ENCODE data around the gene DNAH17.

Gene DNAH17

DNA sequence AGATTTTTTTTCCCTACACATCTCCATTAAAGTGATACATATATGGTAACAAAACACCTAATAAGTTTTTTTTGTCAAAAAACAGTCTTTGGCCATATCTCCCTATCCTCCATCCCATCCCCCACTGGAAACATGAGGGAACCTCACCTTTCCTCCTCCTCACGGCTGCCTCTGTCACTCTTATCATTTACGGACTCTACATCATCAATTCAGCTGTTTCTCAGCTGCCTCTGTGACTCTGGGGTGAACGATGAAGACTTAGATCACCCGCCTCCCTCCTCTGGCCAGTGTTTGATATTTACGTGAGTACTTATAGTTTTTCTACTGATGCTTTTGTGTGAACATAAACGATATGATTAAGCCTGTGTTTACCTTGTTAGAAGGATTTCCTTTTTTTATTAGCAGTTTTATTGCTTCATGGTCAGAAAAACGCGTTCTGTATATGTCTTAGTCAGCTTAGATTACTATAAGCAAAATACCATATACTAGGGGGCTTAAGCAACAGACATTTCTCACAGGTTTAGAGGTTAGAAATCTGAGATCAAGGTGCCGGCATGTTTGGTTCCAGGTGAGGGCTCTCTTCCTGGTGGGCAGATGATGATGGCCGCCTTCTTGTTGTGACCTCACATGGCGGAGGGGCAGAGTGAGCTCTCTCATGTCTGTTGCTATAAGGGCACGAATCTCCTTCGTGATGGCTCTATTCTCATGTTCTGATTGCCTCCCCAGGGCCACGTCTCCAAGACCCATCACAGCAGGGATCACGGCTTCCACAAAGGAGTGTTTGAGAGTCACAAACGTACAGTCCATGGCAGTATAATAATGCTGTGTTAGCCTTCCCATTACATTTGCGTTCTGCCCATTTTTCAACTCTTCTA, 32.1 kb downstream of the DNAH17 start:
- DNase-seq: no peak
- no peak overlapping the region for H2AFZ ChIP-seq (ENCODE audit: low read depth, low read length)
- H2BK15ac ChIP-seq (ENCODE audit: low read depth, poor library complexity, severe bottlenecking): no peak overlapping the region
- no peak overlapping the region for H3K27ac ChIP-seq (ENCODE audit: low read length, poor library complexity, severe bottlenecking)
- H3K79me1 ChIP-seq (replicated peaks; ENCODE audit: low read length, poor library complexity, severe bottlenecking): no peaks in the 10 kb centered on the region
- H3K4me3 ChIP-seq (ENCODE audit: insufficient read depth in 1 of 2, low read depth in 1 of 2, low read length in 2 of 2): no peak overlapping the region
- peaks cover 0 to 4% of the 10 kb centered on the region in 2 experiments for H3K27me3 ChIP-seq (ENCODE audit: control insufficient read depth in 1 of 2, insufficient read depth in 1 of 2, low read length in 2 of 2)
- no peak overlapping the region for H2BK120ac ChIP-seq (ENCODE audit: low read depth, low read length)
- no peak overlapping the region for H3K9ac ChIP-seq (ENCODE audit: low read length)
- no peak overlapping the region for H3K4me2 ChIP-seq (ENCODE audit: low read length, poor library complexity, severe bottlenecking)
- no peak overlapping the region for H4K8ac ChIP-seq (ENCODE audit: low read length)
- no peak overlapping the region for H2AK5ac ChIP-seq (ENCODE audit: low read length, severe bottlenecking)
- no peaks in the 10 kb centered on the region for H3K36me3 ChIP-seq (ENCODE audit: control insufficient read depth in 1 of 2, insufficient read depth in 2 of 2, low read depth in 1 of 2, low read length in 2 of 2)
- H4K91ac ChIP-seq (ENCODE audit: low read length): no peak overlapping the region
- H3K14ac ChIP-seq (ENCODE audit: low read length in 2 of 2): no peak overlapping the region
- H3K18ac ChIP-seq (ENCODE audit: low read depth in 1 of 2, low read length in 2 of 2): no peak overlapping the region
- H2BK5ac ChIP-seq (ENCODE audit: low read depth, low read length, poor library complexity, severe bottlenecking): no peak overlapping the region
- 88% methylated on average over 12 of the region's 17 CpGs for WGBS
- no peak overlapping the region for H3K4ac ChIP-seq (ENCODE audit: low read depth in 1 of 2, low read length in 2 of 2)
- H3K23ac ChIP-seq (ENCODE audit: low read length in 2 of 2): no peak overlapping the region
- no peaks in the 10 kb centered on the region for H3K4me1 ChIP-seq (ENCODE audit: control insufficient read depth, insufficient read depth, low read depth, low read length)
- no peak overlapping the region for H2BK12ac ChIP-seq (ENCODE audit: low read length in 2 of 2)
- peaks cover 8% of the 10 kb centered on the region for H3K9me3 ChIP-seq (ENCODE audit: control insufficient read depth, low read length)

DNA sequence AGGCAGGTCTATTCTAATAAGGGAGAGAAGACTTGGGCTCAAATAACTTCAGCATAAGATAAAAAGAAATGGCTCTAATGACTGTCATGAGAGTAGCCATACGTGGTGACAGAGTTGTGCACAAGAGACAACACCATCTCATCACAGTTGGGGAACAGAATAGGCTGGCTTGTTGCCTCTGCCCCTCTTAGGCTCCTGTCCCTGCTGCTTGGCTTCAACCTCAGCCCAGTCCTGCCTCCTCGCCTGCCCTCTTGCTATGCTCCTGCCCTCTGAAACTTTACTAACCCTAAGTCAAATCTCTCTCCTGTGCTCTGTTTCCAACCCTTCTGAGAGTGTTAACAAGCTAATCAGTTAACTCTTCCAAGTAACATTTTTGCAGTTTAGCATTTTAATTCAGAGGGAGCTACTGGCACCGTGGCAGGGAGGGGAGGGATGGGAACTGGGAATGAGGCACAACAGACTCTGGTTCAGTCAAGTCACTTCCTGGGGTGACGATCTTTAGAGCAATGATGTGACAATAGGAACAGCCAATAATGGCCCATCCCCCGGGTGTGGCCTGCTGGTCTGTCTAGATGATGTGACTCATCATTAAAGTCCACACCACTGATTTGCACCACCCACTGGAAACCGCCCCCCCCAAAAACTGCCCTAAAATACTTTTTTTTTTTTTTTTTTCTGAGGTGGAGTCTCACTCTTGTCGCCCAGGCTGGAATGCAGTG, 35.5 kb downstream of the DNAH17 start:
- peaks cover 0 to 4% of the 10 kb centered on the region in 2 experiments for H3K27me3 ChIP-seq (ENCODE audit: control insufficient read depth in 1 of 2, insufficient read depth in 1 of 2, low read length in 2 of 2)
- H2BK15ac ChIP-seq (ENCODE audit: low read depth, poor library complexity, severe bottlenecking): no peak overlapping the region
- H3K23ac ChIP-seq (ENCODE audit: low read length in 2 of 2): no peak overlapping the region
- WGBS: 68% methylated on average over 5 of the region's 7 CpGs
- peaks cover 3% of the 10 kb centered on the region for H3K9me3 ChIP-seq (ENCODE audit: control insufficient read depth, low read length)
- H3K79me1 ChIP-seq (replicated peaks; ENCODE audit: low read length, poor library complexity, severe bottlenecking): no peaks in the 10 kb centered on the region
- H2AK5ac ChIP-seq (ENCODE audit: low read length, severe bottlenecking): no peak overlapping the region
- H3K4me3 ChIP-seq (ENCODE audit: insufficient read depth in 1 of 2, low read depth in 1 of 2, low read length in 2 of 2): no peak overlapping the region
- no peak overlapping the region for H3K4me2 ChIP-seq (ENCODE audit: low read length, poor library complexity, severe bottlenecking)
- no peak overlapping the region for H3K18ac ChIP-seq (ENCODE audit: low read depth in 1 of 2, low read length in 2 of 2)
- no peak overlapping the region for H3K14ac ChIP-seq (ENCODE audit: low read length in 2 of 2)
- peak; percentile 26 for DNase-seq
- no peak overlapping the region for H3K4ac ChIP-seq (ENCODE audit: low read depth in 1 of 2, low read length in 2 of 2)
- H3K36me3 ChIP-seq (ENCODE audit: control insufficient read depth in 1 of 2, insufficient read depth in 2 of 2, low read depth in 1 of 2, low read length in 2 of 2): no peaks in the 10 kb centered on the region
- H3K4me1 ChIP-seq (ENCODE audit: control insufficient read depth, insufficient read depth, low read depth, low read length): no peaks in the 10 kb centered on the region
- no peak overlapping the region for H4K8ac ChIP-seq (ENCODE audit: low read length)
- H2AFZ ChIP-seq (ENCODE audit: low read depth, low read length): no peak overlapping the region
- no peak overlapping the region for H4K91ac ChIP-seq (ENCODE audit: low read length)
- H3K9ac ChIP-seq (ENCODE audit: low read length): no peak overlapping the region
- no peak overlapping the region for H3K27ac ChIP-seq (ENCODE audit: low read length, poor library complexity, severe bottlenecking)
- no peak overlapping the region for H2BK5ac ChIP-seq (ENCODE audit: low read depth, low read length, poor library complexity, severe bottlenecking)
- no peak overlapping the region for H2BK120ac ChIP-seq (ENCODE audit: low read depth, low read length)
- H2BK12ac ChIP-seq (ENCODE audit: low read length in 2 of 2): no peak overlapping the region

DNA sequence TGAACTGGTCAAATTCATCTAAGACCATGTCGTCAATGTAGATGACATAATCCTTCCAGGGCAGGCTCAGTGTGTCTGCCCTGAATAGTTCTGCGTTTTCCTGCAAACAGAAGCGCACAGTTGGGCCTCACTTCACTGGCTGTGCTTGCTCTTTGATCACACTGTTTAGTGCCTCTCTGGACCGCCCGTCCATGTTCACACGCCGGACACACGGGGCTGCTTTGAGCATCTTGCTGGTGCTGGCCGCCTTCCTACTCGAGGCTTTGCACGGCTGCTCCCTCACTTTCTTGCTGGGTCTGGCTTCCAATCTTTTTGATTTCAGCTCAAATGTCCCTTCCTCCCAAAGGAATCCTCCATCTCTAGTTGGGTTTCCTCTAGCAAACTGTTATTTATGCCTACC, 37.4 kb downstream of the DNAH17 start:
- H3K4ac ChIP-seq (ENCODE audit: low read depth in 1 of 2, low read length in 2 of 2): no peak overlapping the region
- H2BK15ac ChIP-seq (ENCODE audit: low read depth, poor library complexity, severe bottlenecking): no peak overlapping the region
- no peak overlapping the region for H3K14ac ChIP-seq (ENCODE audit: low read length in 2 of 2)
- no peak overlapping the region for H3K23ac ChIP-seq (ENCODE audit: low read length in 2 of 2)
- no peaks in the 10 kb centered on the region for H3K4me1 ChIP-seq (ENCODE audit: control insufficient read depth, insufficient read depth, low read depth, low read length)
- no peaks in the 10 kb centered on the region for H3K9me3 ChIP-seq (ENCODE audit: control insufficient read depth, low read length)
- H3K4me2 ChIP-seq (ENCODE audit: low read length, poor library complexity, severe bottlenecking): no peak overlapping the region
- no peak overlapping the region for H3K18ac ChIP-seq (ENCODE audit: low read depth in 1 of 2, low read length in 2 of 2)
- H3K9ac ChIP-seq (ENCODE audit: low read length): no peak overlapping the region
- H3K27me3 ChIP-seq (ENCODE audit: control insufficient read depth in 1 of 2, insufficient read depth in 1 of 2, low read length in 2 of 2): peaks cover 0 to 9% of the 10 kb centered on the region in 2 experiments
- no peaks in the 10 kb centered on the region for H3K79me1 ChIP-seq (replicated peaks; ENCODE audit: low read length, poor library complexity, severe bottlenecking)
- WGBS: 92% methylated on average over 11 of the region's 11 CpGs
- no peak overlapping the region for H2BK5ac ChIP-seq (ENCODE audit: low read depth, low read length, poor library complexity, severe bottlenecking)
- no peak overlapping the region for H4K91ac ChIP-seq (ENCODE audit: low read length)
- no peak overlapping the region for H2BK12ac ChIP-seq (ENCODE audit: low read length in 2 of 2)
- no peak for DNase-seq
- no peak overlapping the region for H2AK5ac ChIP-seq (ENCODE audit: low read length, severe bottlenecking)
- no peak overlapping the region for H4K8ac ChIP-seq (ENCODE audit: low read length)
- H3K4me3 ChIP-seq (ENCODE audit: insufficient read depth in 1 of 2, low read depth in 1 of 2, low read length in 2 of 2): no peak overlapping the region
- H2BK120ac ChIP-seq (ENCODE audit: low read depth, low read length): no peak overlapping the region
- no peak overlapping the region for H2AFZ ChIP-seq (ENCODE audit: low read depth, low read length)
- no peaks in the 10 kb centered on the region for H3K36me3 ChIP-seq (ENCODE audit: control insufficient read depth in 1 of 2, insufficient read depth in 2 of 2, low read depth in 1 of 2, low read length in 2 of 2)
- H3K27ac ChIP-seq (ENCODE audit: low read length, poor library complexity, severe bottlenecking): no peak overlapping the region

DNA sequence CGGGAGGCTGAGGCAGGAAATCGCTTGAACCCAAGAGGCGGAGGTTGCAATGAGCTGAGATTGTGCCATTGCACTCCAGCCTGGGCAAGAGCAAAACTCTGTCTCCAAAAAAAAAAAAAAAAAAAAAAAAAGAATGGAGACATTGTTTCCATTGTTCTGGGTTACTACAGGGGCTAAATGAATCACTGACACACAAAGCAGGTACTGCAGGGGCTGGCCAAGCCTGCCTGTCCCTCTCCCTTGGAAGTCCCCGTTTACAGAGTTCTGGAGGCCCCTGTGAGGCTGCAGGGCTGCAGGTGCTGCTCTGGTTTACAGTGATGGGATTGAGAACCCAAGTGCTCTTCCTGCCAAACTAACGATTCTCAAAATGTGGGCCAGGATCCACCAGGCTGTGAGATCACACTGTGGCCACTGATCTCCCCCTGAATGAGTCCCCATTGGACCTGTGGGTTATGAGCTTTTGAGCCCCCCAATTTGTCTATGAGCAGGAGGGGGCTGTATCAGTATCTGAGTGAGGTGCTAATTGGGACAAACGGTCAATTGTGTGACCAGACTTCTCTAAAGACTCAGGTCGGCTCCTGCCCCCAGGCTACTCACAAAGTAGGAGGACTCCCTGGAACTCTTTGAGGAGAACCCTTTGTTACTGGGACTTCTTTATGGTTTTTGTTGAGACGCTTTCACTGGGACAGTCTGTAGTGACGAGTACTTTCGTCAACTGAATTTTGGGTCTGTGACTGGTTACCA, 39.0 kb downstream of the DNAH17 start:
- Histone ChIP-seq H3K4me3 (ENCODE audit: insufficient read depth in 1 of 2, low read depth in 1 of 2, low read length in 2 of 2) (no peak overlapping the region), H2BK5ac (ENCODE audit: low read depth, low read length, poor library complexity, severe bottlenecking) (no peak overlapping the region), H3K4ac (ENCODE audit: low read depth in 1 of 2, low read length in 2 of 2) (no peak overlapping the region), H3K4me1 (ENCODE audit: control insufficient read depth, insufficient read depth, low read depth, low read length) (peaks cover 1% of the 10 kb centered on the region), H3K9me3 (ENCODE audit: control insufficient read depth, low read length) (no peaks in the 10 kb centered on the region), H2BK12ac (ENCODE audit: low read length in 2 of 2) (no peak overlapping the region), H3K36me3 (ENCODE audit: control insufficient read depth in 1 of 2, insufficient read depth in 2 of 2, low read depth in 1 of 2, low read length in 2 of 2) (no peaks in the 10 kb centered on the region), H3K18ac (ENCODE audit: low read depth in 1 of 2, low read length in 2 of 2) (no peak overlapping the region), H2BK15ac (ENCODE audit: low read depth, poor library complexity, severe bottlenecking) (no peak overlapping the region), H3K79me1 (replicated peaks; ENCODE audit: low read length, poor library complexity, severe bottlenecking) (no peaks in the 10 kb centered on the region), H4K8ac (ENCODE audit: low read length) (no peak overlapping the region), H2AK5ac (ENCODE audit: low read length, severe bottlenecking) (no peak overlapping the region), H3K9ac (ENCODE audit: low read length) (no peak overlapping the region), H2AFZ (ENCODE audit: low read depth, low read length) (no peak overlapping the region), H3K14ac (ENCODE audit: low read length in 2 of 2) (no peak overlapping the region), H3K23ac (ENCODE audit: low read length in 2 of 2) (no peak overlapping the region), H3K27ac (ENCODE audit: low read length, poor library complexity, severe bottlenecking) (no peak overlapping the region), H3K4me2 (ENCODE audit: low read length, poor library complexity, severe bottlenecking) (no peak overlapping the region), H2BK120ac (ENCODE audit: low read depth, low read length) (no peak overlapping the region), H3K27me3 (ENCODE audit: control insufficient read depth in 1 of 2, insufficient read depth in 1 of 2, low read length in 2 of 2) (peaks cover 0 to 9% of the 10 kb centered on the region in 2 experiments), H4K91ac (ENCODE audit: low read length) (no peak overlapping the region)
- DNase-seq: no peak
- 87% methylated on average over 10 of the region's 10 CpGs for WGBS
